Natural killer cell (primary cell): Measurements from ENCODE around the gene SLC35F1. TPM values are rescaled to one million over a fixed set of nuclear protein-coding genes. Genes with fewer than 3 reads are reported as not detected.

Source experiments
- ATAC-seq, 3 donors: fragments of 150-1000 bp in 2 of 3; fragments of 200-7000 bp in 1 of 3; cut with Tn5 transposase; 1 replicate in 1 of 3; 2 replicates in 2 of 3; pipeline ENCODE4 v1.10.0; 2021; ENCODE audit warnings: mild to moderate bottlenecking in 2 of 3, moderate library complexity in 2 of 3
- DNase-seq, 2 donors: peaks; one replicate each; pipeline versions ENCODE4 v3.0.0 to v3.0.0-alpha.2; 2013 to 2021; ENCODE audit warnings: mixed read lengths in 1 of 2
- H3K27ac ChIP-seq: one replicate; pipeline ENCODE4 v1.5.1; 2013; ENCODE audit warnings: mild to moderate bottlenecking, low read length
- H3K27me3 ChIP-seq: one replicate; pipeline ENCODE4 v1.6.1; 2013; ENCODE audit warnings: low read length; ENCODE audit not compliant: control insufficient read depth, insufficient read depth
- H3K36me3 ChIP-seq: one replicate; pipeline ENCODE4 v1.6.1; 2013; ENCODE audit warnings: low read length; ENCODE audit not compliant: control insufficient read depth, insufficient read depth
- H3K4me1 ChIP-seq: one replicate; pipeline ENCODE4 v1.6.1; 2013; ENCODE audit warnings: low read length; ENCODE audit not compliant: control insufficient read depth, insufficient read depth
- H3K4me3 ChIP-seq: one replicate; pipeline ENCODE4 v1.5.1; 2013; ENCODE audit warnings: low read length
- H3K9me3 ChIP-seq: one replicate; pipeline ENCODE4 v1.6.1; 2013; ENCODE audit warnings: low read length; ENCODE audit not compliant: control insufficient read depth, insufficient read depth
- H3K27ac Mint-ChIP-seq, 2 donors: one replicate each; pipeline ENCODE4 v1.8.0; 2022; ENCODE audit warnings: mild to moderate bottlenecking in 2 of 2, mixed read lengths in 2 of 2, moderate library complexity in 1 of 2
- H3K27me3 Mint-ChIP-seq, 2 donors: one replicate each; pipeline ENCODE4 v1.8.0; 2022; ENCODE audit warnings: low read depth in 2 of 2, mixed read lengths in 2 of 2
- H3K36me3 Mint-ChIP-seq: one replicate; pipeline ENCODE4 v1.8.0; 2022; ENCODE audit warnings: mixed read lengths
- H3K4me1 Mint-ChIP-seq, 2 donors: one replicate each; pipeline ENCODE4 v1.8.0; 2022; ENCODE audit warnings: mixed read lengths in 2 of 2
- H3K4me3 Mint-ChIP-seq: one replicate; pipeline ENCODE4 v1.8.0; 2022; ENCODE audit warnings: mild to moderate bottlenecking, moderate library complexity, mixed read lengths
- H3K9me3 Mint-ChIP-seq, 2 donors: one replicate each; pipeline ENCODE4 v1.8.0; 2022; ENCODE audit warnings: mixed read lengths in 2 of 2
- WGBS: methylation state at CpG from one replicate; pipeline ENCODE4 v1.1.7; 2013; ENCODE audit warnings: missing lambda C conversion rate; ENCODE audit not compliant: insufficient coverage; 5-methylcytosine and 5-hydroxymethylcytosine counted together
- intact Hi-C: fragments of 100-400 bp; cut with micrococcal nuclease; formaldehyde crosslinking; loops from one replicate; pipeline ENCODE4 v1.14.2; 2022
- total RNA-seq, 4 donors: library from RNA; stranded (reverse); fragments of 120-200 nt in 1 of 4; gene quantifications; one replicate each; pipeline versions ENCODE4 v1.2.3 to v1.2.4, GENCODE V29; 2013 to 2022
- TF ChIP-seq, protein P1 (sequence below): fragments of 200-600 bp; IDR thresholded peaks from one replicate; pipeline ENCODE4 v1.8.0; 2022; ENCODE audit warnings: antibody characterized with exemption

SLC35F1 gene
- total RNA-seq, 3 donors from 2014 or later (not counting 1 experiment from before 2014, with no cell fraction given), result not detected

DNA sequence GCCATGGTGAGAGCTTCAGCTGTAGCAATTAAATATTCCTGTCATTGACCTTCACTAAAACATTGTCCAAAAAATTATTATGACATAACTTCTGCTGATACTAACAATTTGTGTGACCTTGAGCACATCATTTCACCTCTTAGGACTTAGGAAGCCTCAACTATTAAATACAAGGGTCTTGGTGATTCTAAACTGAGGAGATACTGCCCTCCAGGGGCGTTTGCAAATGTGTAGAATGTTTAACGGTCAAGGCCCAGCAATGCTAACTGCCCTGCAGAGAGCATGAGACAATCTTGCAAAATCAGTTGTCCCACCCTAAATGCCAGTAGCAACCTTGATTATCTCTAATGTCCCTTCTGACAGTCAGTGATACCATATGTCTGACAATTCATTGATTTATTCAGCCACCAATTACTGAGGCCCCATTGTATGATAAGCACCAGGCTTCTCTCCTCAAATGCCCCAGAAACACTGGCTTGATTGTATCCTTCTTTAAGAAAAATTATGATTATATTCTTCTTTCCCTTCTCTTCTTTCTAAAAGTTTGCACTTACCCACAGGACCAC, 356.9 kb downstream of the SLC35F1 start:
- Mint-ChIP-seq H3K36me3 (no peaks in the 10 kb centered on the region), H3K27me3 (peaks cover 5 to 6% of the 10 kb centered on the region in 2 donors), H3K27ac (no peak overlapping the region), H3K9me3 (no peaks in the 10 kb centered on the region), H3K4me3 (no peak overlapping the region), H3K4me1 (no peaks in the 10 kb centered on the region)
- no peaks in the 10 kb centered on the region for H3K4me1 ChIP-seq
- intact Hi-C loops, result no loop called here
- H3K9me3 ChIP-seq, result no peaks in the 10 kb centered on the region
- no peak overlapping the region for H3K27ac ChIP-seq
- TF ChIP-seq, protein P1, sequence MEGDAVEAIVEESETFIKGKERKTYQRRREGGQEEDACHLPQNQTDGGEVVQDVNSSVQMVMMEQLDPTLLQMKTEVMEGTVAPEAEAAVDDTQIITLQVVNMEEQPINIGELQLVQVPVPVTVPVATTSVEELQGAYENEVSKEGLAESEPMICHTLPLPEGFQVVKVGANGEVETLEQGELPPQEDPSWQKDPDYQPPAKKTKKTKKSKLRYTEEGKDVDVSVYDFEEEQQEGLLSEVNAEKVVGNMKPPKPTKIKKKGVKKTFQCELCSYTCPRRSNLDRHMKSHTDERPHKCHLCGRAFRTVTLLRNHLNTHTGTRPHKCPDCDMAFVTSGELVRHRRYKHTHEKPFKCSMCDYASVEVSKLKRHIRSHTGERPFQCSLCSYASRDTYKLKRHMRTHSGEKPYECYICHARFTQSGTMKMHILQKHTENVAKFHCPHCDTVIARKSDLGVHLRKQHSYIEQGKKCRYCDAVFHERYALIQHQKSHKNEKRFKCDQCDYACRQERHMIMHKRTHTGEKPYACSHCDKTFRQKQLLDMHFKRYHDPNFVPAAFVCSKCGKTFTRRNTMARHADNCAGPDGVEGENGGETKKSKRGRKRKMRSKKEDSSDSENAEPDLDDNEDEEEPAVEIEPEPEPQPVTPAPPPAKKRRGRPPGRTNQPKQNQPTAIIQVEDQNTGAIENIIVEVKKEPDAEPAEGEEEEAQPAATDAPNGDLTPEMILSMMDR, result no peak
- no peak for DNase-seq
- 47% methylated on average over 2 of the region's 2 CpGs for WGBS
- no peak overlapping the region for H3K4me3 ChIP-seq
- no peak for ATAC-seq
- H3K36me3 ChIP-seq, result no peaks in the 10 kb centered on the region
- no peaks in the 10 kb centered on the region for H3K27me3 ChIP-seq

DNA sequence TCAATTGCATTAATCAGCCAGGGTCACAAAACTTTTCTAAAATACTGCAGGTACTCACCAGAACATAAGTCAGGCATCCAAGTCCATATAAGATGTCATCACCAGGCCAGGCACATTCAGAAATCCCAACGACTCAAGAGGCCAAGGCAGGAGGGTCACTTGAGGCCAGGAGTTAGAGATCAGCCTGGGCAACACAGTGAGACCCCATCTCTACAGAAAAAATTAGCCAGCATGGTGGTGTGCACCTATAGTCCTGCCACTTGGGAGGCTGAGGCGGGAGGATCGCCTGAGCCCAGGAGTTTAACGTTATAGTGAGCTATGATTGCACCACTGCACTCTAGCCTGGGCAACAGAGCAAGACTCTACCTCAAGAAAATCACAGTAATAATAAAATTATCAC, 362.6 kb downstream of the SLC35F1 start:
- H3K9me3 ChIP-seq, result no peaks in the 10 kb centered on the region
- DNase-seq, result no peak
- Mint-ChIP-seq H3K9me3 (no peaks in the 10 kb centered on the region), H3K27me3 (peaks cover 3 to 14% of the 10 kb centered on the region in 2 donors), H3K4me3 (no peak overlapping the region), H3K27ac (no peak overlapping the region), H3K36me3 (no peaks in the 10 kb centered on the region), H3K4me1 (no peaks in the 10 kb centered on the region)
- H3K27ac ChIP-seq, result no peak overlapping the region
- intact Hi-C loops, result no loop called here
- no peak overlapping the region for H3K4me3 ChIP-seq
- peaks cover 5% of the 10 kb centered on the region for H3K27me3 ChIP-seq
- no peaks in the 10 kb centered on the region for H3K36me3 ChIP-seq
- ATAC-seq, result no peak
- TF ChIP-seq, protein P1, result no peak
- no peaks in the 10 kb centered on the region for H3K4me1 ChIP-seq
- WGBS, result 83% methylated on average over 4 of the region's 4 CpGs

DNA sequence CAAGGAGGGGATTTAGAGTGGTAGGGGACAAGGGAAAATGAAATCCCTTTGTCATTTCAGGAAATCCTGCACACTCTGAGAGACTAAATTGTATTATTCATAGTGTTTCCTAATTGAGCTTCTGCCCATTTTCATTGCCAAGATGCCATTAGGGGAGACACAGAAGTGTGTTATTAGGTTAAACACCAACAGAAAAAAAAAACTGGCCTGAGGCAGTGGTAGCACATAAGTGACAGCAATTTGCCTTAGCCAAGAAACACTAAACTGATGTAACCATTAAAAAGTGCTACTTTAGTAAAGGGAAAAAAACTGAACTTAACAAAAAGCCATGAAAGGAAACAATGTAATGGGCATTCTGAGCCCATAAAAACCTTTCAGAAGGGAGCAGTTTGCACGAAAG, 370.6 kb downstream of the SLC35F1 start:
- Mint-ChIP-seq H3K27me3 (peaks cover 13 to 33% of the 10 kb centered on the region in 2 donors), H3K4me3 (no peak overlapping the region), H3K27ac (no peak overlapping the region), H3K36me3 (no peaks in the 10 kb centered on the region), H3K9me3 (no peaks in the 10 kb centered on the region), H3K4me1 (peaks cover 0 to 4% of the 10 kb centered on the region in 2 donors)
- TF ChIP-seq, protein P1, result no peak
- DNase-seq (no peak), ATAC-seq (no peak)
- Histone ChIP-seq H3K27ac (no peak overlapping the region), H3K4me1 (no peaks in the 10 kb centered on the region), H3K9me3 (no peaks in the 10 kb centered on the region), H3K36me3 (no peaks in the 10 kb centered on the region), H3K4me3 (no peak overlapping the region), H3K27me3 (no peaks in the 10 kb centered on the region)
- intact Hi-C loops, result no loop called here
- WGBS, result 73% methylated on average over 1 of the region's 1 CpG

DNA sequence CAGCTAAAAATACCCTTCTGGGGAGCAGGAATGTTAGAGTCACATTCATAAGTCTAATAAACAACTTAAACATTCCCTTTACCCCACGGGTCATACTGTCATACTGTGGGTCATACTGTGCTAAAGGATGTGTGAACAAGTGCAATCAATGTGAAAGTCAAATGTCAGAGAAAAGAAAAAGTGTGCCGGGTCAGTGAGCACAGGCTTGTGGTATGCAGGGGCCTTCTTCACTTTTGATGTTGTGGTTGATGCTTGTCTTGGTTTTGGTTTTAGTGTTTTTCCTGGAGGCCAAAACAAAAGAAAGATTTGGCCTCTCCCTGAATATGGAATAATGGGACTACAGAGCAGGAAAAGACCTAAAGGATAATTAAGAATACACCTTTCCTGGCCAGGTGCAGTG, 373.1 kb downstream of the SLC35F1 start:
- TF ChIP-seq, protein P1, result no peak
- intact Hi-C loops, result loop anchor here (5.0 kb wide), 1 partner anchor 832 kb away; no protein-coding TSS in a partner anchor
- no peak for ATAC-seq
- no peaks in the 10 kb centered on the region for H3K36me3 ChIP-seq
- H3K4me3 Mint-ChIP-seq, result no peak overlapping the region
- H3K27me3 ChIP-seq, result no peaks in the 10 kb centered on the region
- 8% methylated on average over 1 of the region's 2 CpGs for WGBS
- peaks cover 0 to 8% of the 10 kb centered on the region in 2 donors for H3K4me1 Mint-ChIP-seq
- H3K9me3 ChIP-seq, result no peaks in the 10 kb centered on the region
- no peak overlapping the region for H3K27ac Mint-ChIP-seq
- H3K27ac ChIP-seq, result no peak overlapping the region
- peaks cover 23 to 32% of the 10 kb centered on the region in 2 donors for H3K27me3 Mint-ChIP-seq
- H3K4me3 ChIP-seq, result no peak overlapping the region
- H3K4me1 ChIP-seq, result no peaks in the 10 kb centered on the region
- no peaks in the 10 kb centered on the region for H3K9me3 Mint-ChIP-seq
- no peak for DNase-seq
- H3K36me3 Mint-ChIP-seq, result no peaks in the 10 kb centered on the region
